ENCODE results near the gene POMP.
"Not testable (repeated sequence)": the region's sequence is repeated elsewhere in the genome, so short reads cannot be mapped to it uniquely, and the experiment has no call there.

Gene POMP

DNA sequence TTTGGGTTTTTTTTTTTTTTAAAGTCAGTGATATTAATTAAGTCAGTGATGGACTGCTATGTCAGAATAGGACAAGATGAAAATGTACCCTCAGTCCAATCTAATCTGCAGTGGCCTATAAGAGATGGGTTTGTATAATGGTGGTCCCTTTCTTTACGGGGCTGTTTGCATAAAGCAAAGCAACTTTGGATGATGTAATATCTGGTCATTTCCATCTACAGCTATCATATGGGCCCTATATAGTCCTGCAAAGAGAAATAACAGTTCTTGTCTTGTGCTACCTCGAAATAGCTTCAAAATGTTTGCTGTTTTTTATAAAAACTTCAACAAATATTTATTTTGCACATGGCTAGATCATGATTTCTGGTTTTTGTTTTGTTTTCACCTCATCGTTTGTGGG is 20.2 kb upstream of the POMP start:
- DNase-seq = no peak

- no peak for DNase-seq
Measured at GRCh38 chr13:28640861-28641599, 17.9 kb upstream of the POMP start.

DNA sequence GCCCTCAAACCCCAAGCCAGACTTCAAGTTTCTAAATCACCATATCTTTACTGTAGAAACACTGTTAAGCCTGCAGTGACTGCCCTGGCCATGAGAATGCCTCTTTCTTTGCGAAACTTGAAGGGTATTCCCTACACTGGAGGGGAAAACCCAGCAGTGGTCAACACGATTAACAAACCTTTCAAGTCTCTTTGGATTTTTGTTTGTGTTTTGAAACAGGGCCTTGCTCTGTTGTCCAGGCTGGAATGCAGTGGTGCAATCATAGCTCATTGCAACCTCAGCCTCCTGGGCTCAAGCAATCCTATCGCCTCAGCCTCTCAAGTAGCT is 17.4 kb upstream of the POMP start:
- no peak for DNase-seq

DNA sequence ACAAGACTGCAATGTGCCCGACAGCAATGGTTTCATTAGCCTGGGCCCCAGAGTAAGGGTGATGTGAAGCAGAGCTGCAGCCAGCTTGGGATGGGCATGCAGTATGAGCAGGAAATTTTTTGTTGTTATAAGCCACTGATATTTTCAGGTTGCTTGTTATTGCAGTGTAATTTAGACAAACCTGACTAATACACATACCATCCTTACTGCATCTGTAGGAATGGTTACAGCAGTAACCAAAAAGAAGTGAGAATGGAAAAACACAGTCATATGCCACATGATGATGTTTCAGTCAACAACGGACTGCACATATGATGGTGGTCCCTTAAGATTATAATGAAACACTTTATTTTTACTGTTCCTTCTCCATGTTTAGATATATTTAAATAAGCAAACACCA is 8.6 kb upstream of the POMP start:
- DNase-seq = no peak

DNA sequence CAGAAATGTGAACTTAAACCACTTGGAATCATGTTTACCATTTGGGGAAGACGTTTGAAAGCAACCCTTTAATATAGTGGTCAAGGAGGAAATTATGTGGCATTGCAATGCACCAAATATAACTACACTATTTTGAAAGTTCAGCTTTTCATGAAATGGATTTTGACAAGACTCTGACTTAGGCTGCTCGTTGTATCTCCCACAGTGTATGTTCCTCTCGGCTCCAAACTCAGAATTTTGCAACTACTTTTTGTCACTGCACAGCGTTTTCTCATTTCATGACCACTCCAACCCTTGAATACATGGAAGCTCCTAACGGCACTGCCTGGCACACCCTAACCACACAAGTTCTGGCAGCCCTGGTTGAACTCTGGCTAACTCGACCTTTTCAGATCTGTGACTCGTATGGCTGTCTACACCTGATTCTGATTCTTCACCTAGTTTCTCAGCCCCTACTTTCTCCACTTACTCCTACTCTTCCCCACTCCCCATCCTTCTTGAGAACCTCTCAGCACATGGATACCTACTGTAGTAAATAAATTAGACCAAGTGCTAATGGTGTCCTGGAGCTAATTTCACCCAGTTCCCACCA is 7.0 kb upstream of the POMP start:
- DNase-seq = no peak

DNA sequence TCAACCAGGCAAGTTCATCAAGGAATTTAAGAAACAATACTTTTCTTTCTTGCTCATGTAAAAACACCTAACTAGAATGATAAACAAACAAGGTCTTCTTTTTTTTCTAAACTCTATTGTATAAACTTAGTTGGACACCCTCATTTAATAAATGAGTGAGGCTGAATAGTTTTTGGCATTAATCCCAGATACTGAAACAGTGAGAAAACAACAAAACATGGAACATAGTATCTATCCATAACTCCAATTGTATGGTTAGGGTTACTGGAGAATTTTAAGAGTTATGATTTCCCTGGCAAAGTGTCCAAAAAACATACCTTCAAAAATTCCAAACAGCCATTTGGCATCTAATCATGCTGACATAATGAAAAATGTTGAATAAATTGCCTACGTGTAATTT is 5.8 kb upstream of the POMP start:
- no peak for DNase-seq

DNA sequence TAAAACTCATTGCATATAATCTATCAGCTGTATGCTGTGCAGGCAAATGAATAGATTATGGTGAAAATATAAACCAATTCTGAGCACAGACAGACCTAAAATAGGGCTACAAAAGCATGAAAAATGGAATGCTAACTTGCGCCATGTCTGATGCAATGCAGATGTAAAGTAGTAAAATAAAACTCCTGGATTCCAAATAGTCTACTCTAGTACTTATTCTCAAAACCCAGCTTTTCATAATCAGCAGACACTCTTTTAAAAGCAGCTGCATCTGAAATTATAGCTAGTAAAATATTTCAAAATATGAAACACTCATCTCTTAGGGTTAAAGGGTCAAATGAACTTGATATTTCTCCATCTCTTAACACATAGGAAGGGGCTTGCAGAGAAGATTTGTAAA is 4.7 kb upstream of the POMP start:
- DNase-seq = no peak

GRCh38 chr13:28655561-28655960 is 3.4 kb upstream of the POMP start:
- DNase-seq = no peak

GRCh38 chr13:28657784-28658538 is 969 bp upstream of the POMP start:
- no peak for DNase-seq

DNA sequence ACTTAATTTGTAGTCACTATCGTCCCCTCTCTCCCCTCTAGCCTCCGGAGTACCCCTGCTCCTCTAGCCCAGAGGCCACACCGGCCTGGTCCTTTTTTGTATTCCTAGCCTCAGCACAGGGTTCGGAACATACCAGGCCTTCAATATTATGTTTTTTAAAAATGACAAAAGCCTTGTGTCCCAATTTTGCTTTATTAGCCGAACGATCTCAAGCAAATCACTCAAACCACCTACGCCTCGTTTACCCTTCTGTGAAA is 463 bp upstream of the POMP start:
- DNase-seq = no peak

DNA sequence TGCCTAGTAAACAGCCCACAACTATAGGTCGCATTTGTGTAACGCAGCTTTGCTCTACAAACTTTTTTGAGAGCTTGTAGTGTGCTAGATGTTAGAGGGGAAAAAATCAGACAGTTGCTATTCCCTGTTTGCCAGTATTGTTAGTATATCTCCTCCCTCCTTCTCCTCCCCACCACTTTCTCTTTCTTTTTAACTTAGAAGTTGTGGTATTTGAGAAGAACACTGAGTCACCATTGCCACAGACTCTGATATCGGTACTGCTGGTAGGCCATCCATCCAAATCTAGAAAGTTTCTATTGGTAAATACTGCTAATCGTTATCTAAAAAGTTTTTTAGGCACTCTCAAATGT is 666 bp downstream of the POMP start:
- no peak for DNase-seq

GRCh38 chr13:28666897-28667488 is 8.1 kb downstream of the POMP start:
- no peak for DNase-seq

DNA sequence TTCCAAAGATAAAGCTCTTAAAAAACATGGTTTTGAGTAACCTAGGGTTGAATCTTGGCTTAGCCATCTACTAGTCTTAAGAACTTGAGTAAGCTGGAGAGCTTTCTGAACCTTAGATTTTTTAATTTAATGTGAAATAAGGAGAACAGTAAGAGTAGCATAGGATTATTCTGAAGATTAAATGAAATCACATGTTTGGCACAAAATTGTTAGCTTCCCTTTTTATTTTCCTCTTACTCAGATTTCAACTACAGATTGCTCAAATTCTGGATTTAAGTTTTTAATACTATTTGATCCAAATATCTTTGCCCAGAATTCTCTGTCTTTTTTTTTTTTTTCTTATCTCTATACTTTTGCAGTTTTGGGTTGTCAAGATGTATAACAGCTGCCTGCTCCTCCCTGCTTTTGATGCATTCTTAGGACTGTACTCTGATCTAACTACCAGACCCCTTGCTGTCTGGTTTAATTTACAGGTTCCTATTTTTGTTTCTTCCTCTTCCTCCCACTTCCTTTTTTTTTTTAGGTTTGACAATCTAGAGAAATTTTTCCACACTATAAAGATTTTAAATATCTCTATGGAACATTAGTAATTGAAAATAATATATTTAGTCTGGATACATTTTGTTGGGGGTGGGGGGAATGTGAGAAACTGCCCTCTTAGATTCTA is 12.3 kb downstream of the POMP start:
- DNase-seq = no peak

DNA sequence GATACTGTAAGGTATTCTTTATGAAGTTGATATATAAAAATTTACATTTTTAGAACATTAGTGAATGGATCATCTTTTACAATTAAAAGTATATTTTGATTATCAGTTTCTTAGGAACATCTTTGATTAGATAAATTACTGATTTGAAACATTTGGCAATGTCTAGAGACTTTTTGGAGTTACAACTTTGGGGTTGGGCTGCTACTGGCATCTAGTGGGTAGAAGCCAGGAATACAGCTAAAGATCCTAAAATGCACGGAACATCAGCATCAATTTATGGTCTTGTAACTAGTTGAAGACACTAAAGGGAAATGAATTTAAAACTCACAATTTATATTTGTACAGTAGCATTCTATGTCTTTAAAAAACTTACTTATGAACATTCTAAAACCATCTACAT is 19.9 kb downstream of the POMP start:
- DNase-seq = no peak

DNA sequence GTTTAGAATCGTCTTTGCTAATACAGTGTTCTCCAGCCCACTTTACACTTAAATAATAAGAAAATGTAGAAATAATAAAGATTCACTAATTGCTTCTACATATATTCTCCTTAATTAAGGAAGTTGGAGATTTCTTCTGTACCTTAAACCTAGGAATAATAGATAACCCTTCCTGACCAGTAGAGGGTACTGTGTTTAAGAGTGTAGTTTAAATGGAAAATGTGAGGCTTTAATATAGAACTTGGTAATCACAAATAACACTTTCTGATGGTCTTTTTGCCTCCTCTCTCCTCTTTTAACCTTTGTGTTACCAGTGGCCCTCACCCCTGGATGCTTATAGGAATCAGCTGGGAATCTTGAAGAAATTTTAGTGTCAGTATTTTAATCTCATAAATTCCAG is 20.7 kb downstream of the POMP start:
- no peak for DNase-seq

DNA sequence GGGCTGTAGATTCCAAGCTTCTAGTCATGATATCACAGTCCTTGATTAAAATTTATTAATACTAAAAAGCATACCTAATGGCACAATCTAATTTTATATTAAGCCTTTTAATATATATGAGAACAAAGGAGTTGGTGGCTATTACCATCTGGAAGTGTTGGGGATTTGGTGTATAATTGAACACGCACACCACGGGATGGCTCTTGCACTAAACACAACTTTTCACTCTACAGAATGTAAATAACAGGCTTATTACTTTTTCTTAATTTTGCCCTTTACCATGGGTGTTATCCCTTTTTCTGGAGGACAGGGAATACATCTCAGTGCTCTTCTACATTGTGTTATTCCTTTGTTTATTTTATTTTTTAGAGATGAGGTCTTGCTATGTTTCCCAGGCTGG is 21.6 kb downstream of the POMP start:
- DNase-seq = no peak

DNA sequence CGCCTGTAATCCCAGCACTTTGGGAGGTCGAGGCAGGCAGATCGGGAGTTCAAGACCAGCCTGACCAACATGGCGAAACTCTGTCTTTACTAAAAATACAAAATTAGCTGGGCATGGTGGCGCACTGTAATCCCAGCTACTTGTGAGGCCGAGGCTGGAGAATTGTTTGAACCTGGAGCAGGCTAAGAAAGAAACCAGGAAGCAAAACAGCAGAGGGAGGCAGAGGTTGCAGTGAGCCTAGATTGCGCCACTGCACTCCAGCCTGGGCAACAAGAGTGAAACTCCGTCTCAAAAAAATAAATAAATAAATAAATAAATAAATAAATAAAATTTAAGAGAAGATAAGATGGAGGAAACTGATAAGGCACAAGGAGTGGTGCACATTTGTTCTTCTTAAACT is 24.2 kb downstream of the POMP start:
- DNase-seq = not testable (repeated sequence)

- no peak for DNase-seq
Measured at GRCh38 chr13:28684257-28684656, 25.3 kb downstream of the POMP start.

DNA sequence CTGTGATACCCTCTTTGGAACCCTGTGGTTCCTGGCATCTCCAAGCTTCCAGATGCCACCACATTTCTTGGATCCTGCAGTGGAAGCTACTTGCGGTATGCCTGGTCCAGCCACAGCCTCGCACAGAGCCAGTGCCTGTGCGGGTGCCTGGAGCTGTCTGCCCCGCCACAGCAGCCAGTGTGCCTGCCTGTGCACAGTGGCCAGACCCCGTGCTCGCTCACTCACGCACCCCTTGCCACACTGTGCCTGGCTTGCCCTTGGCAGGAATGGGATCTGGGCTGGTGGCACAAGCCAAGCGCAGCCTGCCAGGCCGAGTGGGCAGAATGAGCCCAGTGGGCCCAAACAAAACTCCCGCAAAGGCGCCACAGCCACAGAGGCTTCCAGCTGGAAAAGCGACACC is 26.2 kb downstream of the POMP start:
- no peak for DNase-seq

DNA sequence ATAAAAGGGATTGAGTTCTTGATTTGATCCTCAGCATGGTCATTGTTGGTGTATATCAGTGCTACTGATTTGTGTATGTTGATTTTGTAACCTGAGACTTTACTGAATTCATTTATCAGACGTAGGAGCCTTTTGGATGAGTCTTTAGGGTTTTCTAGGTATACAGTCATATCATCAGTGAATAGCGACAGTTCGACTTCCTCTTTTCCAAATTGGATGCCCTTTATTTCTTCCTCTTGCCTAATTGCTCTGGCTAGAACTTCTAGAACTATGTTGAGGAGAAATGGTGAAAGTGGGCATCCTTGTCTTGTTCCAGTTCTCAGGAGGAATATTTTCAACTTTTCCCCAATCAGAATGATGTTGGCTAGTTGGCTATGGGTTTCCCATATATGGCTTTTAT is 27.0 kb downstream of the POMP start:
- no peak for DNase-seq

DNA sequence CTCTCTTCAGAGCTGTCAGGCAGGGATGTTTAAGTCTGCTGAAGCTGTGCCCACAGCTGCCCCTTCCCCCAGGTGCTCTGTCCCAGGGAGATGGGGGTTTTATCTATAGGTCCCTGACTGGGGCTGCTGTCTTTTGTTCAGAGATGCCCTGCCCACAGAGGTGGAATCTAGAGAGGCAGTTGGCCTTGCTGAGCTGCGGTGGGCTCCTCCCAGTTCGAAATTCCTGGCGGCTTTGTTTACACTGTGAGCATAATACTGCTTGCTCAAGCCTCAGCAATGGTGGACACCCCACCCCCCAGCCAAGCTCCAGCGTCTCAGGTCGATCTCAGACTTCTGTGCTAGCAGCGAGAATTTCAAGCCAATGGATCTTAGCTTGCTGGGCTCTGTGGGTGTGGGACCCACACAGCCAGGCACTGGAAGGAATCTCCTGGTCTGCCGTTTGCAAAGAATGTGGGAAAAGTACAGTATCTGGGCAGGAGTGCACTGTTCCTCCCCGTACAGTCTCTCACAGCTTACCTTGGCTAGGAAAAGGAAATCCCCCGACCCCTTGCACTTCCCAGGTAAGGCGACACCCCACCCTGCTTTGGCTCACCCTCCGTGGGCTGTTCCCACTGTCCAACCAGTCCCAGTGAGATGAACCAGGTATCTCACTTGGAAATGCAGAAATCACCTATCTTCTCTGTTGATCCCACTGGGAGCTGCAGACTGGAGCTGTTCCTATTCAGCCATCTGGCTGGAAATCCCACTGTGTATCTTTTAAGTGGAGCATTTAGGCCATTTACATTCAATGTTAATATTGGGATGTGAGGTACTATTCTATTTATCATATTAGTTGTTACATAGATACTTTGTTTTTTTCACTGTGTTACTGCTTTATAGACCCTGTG is 34.9 kb downstream of the POMP start:
- DNase-seq = not testable (repeated sequence)

DNA sequence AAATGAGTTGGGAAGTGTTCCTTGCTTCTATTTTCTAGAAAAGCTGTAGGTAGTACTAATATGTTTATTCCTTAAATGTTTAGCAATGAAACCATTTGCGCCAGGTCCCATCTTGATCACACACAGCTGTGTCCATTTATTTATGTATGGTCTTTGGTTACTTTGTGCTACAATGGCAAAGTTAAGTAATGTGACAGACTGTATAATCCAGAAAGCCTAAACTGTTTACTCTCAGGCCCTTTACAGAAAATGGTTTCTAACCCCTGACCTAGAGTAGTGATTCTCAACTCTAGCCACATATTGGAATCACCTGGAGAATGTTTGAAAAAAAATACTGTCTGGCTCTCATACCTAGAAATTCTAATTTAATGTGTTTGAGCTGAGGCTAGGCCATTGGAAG is 38.5 kb downstream of the POMP start:
- no peak for DNase-seq

DNA sequence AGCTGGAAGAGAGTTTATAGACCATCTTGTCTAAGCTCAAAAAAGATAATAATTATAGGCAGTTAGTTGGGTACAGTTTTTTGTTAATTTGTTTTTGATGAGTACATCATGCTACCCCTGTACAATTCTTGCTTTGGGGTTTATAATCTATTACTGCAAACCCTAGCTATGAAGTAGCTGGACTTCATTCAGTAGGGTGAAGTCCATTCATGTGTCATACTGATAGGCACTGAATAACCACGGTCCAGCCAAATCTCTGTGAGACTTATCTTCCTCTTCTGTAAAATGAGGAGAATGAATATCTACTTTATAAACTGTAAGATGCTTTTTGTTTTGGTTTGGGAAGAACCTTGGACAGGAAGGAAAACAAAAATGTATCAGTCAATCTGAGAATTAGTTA is 40.3 kb downstream of the POMP start:
- DNase-seq = no peak

Data from NCI-H524 treated with DMSO at 0.1 percent for 48 hours (cell line).